Astrocyte of the cerebellum (primary cell): Measurements from ENCODE around the gene MMP14.

Source experiments
- DNase-seq: peaks from one replicate; pipeline ENCODE4 v3.0.0-alpha.2; 2011; ENCODE audit warnings: low read depth
- H3K4me3 ChIP-seq: 2 replicates; pipeline ENCODE4 v1.5.1; 2011; ENCODE audit warnings: mild to moderate bottlenecking, low read depth, low read length, moderate library complexity
- in situ Hi-C: cut with HindIII; loops from 2 replicates; pipeline ENCODE4 v1.10.0; 2017; ENCODE audit warnings: low sequenced_read_pairs
- TF ChIP-seq, protein P1 (sequence below): IDR thresholded peaks from 2 replicates; pipeline ENCODE4 v1.5.1; 2012; ENCODE audit warnings: low read length, low read depth, moderate library complexity, mild to moderate bottlenecking; ENCODE audit errors: missing control alignments

The MMP14 gene

DNA sequence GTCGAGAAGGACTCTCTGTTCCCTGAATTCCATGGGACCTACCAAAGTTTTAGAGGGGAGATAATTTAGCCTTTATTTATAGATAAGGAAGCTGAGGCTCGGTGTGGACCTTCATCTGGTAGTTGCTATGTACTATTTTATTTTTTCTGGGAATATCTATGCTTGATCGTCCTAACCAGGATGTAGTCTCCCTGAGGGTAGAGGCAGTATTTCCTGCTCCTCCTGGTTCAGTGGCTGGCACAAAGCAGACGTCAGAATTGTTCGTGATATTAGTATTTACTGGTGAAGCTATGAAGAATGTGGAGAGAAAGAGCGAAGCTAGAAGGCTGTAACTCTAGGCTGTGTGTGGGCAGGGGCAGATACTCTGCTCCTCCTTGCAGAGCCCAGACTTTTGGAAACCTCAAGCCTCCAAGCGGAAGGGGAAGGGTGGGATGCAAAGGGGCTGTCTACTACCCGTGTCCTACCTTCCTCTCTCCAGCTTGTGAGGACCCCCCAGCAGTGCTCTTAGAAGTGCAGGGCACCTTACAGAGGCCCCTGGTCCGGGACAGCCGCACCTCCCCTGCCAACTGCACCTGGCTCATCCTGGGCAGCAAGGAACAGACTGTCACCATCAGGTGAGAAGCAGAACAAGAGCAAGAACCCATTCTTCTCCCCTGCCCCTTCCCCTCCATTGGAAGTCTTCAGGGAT, 36.6 kb downstream of the MMP14 start:
- TF ChIP-seq, protein P1, sequence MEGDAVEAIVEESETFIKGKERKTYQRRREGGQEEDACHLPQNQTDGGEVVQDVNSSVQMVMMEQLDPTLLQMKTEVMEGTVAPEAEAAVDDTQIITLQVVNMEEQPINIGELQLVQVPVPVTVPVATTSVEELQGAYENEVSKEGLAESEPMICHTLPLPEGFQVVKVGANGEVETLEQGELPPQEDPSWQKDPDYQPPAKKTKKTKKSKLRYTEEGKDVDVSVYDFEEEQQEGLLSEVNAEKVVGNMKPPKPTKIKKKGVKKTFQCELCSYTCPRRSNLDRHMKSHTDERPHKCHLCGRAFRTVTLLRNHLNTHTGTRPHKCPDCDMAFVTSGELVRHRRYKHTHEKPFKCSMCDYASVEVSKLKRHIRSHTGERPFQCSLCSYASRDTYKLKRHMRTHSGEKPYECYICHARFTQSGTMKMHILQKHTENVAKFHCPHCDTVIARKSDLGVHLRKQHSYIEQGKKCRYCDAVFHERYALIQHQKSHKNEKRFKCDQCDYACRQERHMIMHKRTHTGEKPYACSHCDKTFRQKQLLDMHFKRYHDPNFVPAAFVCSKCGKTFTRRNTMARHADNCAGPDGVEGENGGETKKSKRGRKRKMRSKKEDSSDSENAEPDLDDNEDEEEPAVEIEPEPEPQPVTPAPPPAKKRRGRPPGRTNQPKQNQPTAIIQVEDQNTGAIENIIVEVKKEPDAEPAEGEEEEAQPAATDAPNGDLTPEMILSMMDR, result no peak
- no peak for DNase-seq
- in situ Hi-C loops, result no loop called here
- peak overlapping the region; percentile 87 for H3K4me3 ChIP-seq

GRCh38 chr14:22875003-22875747, 38.8 kb downstream of the MMP14 start:
- no peak overlapping the region for H3K4me3 ChIP-seq
- in situ Hi-C loops, result no loop called here
- no peak for DNase-seq
- TF ChIP-seq, protein P1, result no peak

DNA sequence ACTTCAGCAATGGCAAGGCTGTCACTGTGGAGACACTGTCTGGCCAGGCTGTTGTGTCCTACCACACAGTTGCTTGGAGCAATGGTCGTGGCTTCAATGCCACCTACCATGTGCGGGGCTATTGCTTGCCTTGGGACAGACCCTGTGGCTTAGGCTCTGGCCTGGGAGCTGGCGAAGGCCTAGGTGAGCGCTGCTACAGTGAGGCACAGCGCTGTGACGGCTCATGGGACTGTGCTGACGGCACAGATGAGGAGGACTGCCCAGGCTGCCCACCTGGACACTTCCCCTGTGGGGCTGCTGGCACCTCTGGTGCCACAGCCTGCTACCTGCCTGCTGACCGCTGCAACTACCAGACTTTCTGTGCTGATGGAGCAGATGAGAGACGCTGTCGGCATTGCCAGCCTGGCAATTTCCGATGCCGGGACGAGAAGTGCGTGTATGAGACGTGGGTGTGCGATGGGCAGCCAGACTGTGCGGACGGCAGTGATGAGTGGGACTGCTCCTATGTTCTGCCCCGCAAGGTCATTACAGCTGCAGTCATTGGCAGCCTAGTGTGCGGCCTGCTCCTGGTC, 39.4 kb downstream of the MMP14 start:
- TF ChIP-seq, protein P1, result no peak
- H3K4me3 ChIP-seq, result no peak overlapping the region
- no peak for DNase-seq
- in situ Hi-C loops, result no loop called here

DNA sequence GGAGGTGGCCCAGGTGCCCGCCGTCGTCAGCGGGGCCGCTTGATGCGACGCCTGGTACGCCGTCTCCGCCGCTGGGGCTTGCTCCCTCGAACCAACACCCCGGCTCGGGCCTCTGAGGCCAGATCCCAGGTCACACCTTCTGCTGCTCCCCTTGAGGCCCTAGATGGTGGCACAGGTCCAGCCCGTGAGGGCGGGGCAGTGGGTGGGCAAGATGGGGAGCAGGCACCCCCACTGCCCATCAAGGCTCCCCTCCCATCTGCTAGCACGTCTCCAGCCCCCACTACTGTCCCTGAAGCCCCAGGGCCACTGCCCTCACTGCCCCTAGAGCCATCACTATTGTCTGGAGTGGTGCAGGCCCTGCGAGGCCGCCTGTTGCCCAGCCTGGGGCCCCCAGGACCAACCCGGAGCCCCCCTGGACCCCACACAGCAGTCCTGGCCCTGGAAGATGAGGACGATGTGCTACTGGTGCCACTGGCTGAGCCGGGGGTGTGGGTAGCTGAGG, 40.7 kb downstream of the MMP14 start:
- H3K4me3 ChIP-seq, result no peak overlapping the region
- TF ChIP-seq, protein P1, result no peak
- no peak for DNase-seq
- in situ Hi-C loops, result no loop called here

GRCh38 chr14:22878271-22879246, 42.2 kb downstream of the MMP14 start:
- in situ Hi-C loops, result no loop called here
- H3K4me3 ChIP-seq, result no peak overlapping the region
- TF ChIP-seq, protein P1, result no peak
- no peak for DNase-seq

DNA sequence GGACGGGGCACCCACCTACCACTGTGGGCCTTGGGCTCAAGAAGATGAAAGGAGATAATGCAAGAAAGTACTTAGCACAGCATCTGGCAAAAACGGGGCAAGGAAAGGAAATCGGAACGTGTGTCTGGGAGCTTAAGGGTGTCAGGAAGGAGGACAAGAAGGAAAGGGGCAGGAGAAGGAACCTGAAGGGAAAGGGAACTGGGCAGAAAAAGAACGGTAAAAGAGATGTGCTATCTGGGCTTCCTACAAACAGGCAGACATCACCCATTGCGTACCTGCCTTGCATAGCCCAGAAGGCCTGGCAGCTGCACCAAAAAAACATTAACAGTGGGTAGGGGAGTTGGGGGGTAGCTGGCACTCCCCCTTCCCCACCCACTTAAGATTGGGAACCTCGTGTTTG, 45.7 kb downstream of the MMP14 start:
- DNase-seq, result no peak
- TF ChIP-seq, protein P1, result no peak
- no peak overlapping the region for H3K4me3 ChIP-seq
- in situ Hi-C loops, result no loop called here
